ENCODE data around the gene GATA1.

GATA1 gene

DNA sequence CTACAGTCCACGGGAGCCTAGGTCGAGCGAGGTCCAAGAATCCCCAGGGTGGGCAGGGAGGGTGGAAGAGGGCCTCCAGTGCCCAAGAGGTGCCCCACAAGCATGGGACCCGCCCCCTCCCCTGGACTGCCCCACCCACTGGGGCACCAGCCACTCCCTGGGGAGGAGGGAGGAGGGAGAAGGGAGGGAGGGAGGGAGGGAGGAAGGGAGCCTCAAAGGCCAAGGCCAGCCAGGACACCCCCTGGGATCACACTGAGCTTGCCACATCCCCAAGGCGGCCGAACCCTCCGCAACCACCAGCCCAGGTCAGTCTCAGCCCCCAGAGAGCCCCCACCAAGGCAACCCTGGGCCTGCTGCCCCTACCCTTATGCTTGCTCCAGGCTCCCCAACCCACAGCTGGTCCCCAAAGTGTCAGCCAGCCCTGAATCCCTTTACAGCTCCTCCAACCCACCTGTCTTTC is at the start of gene GATA1:
Gene GATA1 (plus strand): TSS at position 250 of the 460 bp plus-strand sequence. CDS start 4,520 bp downstream, outside the sequence.
- DNase-seq = no peak

DNA sequence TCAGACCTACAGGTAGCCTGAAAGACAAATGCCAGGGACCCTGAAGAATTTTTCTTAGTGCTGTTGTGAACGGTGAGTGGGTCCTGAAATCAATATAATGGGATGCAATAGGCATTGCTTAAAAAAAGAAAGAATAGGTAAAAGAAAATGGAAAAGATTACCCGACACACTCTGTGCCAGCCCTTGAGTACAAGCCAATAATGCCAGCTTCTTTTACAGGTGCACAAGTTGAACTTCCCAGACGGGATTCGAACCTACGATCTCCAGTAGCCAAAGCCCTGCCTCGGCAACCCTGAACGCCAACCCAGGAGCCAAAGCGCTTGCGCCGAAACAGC is 49.5 kb upstream of the GATA1 start:
- no peak for DNase-seq

- peak; percentile 95 for DNase-seq
Measured at GRCh38 chrX:48737213-48737938, 49.0 kb upstream of the GATA1 start.

DNA sequence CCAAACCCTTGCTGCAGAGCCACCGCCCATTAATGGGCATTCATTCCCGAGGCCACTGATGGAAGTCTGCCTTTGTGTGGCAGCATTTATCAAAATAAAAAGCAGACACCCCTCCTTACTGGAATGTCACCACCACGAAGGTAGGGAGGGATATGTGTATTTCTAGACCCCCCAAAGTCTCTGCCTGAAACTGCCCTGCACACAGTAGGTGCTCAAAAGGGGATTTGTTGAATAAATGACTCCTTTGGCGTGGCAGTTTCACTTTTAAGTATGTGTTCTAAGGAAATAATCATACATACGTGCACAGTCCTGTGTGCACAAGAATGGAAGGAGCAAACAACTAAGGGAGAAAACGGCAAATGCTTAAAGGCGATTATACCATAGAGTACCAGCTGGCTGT is 48.5 kb upstream of the GATA1 start:
- DNase-seq = no peak

DNA sequence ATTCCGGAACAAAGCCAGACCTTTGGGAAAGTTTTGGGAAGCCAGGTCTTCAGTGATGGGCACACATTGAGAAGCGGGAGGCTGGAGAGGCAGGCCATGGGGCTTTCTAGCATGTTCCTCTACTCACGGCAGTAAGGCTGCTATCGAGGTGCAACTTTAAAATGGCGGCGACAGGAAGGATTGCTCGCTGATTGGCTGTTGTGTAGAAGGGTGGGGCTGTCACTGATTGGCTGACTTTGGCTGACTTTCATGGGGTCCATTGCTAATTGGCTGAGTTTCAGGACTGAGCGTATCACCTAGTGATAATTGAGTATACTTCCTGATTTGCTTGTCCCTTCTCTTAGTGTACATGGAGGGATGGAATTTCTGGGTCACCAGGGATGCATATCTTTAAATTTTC is 44.6 kb upstream of the GATA1 start:
- no peak for DNase-seq

DNA sequence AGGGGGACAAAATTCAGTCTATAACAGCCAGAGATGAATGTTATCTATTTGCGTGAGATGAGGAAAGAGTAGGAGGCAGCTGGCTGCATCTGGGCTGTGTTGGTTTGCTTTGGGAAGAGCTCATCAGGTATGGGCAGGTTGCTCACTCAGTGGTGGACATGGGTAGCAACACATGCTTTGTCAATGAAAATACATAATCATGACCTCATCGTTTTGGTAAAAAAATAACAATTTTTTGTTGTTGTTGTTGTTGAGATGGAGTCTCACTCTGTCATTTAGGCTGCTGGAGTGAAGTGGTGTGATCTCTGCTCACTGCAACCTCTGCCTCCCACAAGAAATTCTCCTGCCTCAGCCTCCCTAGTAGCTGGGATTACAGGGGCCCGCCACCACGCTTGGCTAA is 41.2 kb upstream of the GATA1 start:
- DNase-seq = no peak

GRCh38 chrX:48747415-48748016 is 38.9 kb upstream of the GATA1 start:
- no peak for DNase-seq

DNA sequence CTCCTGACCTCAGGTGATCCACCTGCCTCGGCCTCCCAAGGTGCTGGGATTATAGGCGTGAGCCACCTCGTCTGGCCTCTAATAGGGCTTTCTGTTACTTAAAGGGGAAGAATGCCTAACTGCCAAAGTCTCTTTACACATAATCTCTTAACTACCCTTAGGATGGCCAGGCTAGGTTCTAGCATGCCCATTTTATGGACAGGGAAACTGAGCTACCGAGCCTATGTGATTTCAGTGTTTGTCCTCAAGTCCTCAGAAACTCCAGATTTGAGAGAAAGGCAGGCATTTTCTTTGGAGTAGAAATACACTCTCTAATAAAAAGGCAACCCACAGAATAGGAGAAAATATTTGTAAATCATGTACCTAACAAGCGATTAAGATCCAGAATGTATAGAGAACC is 37.2 kb upstream of the GATA1 start:
- no peak for DNase-seq

GRCh38 chrX:48751343-48751742 is 35.0 kb upstream of the GATA1 start:
- DNase-seq = no peak

DNA sequence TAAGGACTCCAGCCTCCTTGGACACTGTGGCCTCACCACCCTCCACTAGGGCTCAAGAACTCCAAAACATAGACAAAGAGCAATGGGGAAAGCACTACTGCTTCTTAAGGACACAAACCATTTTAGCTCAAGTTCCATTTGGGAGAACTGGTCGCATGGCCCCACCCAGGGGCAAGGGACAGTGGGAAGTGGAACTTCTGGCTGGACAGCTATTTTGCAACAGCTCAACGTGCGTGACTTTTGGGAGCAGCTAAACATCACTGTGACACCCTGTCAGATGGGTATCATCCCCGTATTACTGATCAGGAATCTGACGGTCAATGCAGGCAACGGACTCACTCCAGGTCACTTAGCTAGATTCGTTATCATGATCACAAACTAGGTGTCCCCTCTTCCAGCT is 33.9 kb upstream of the GATA1 start:
- no peak for DNase-seq

DNA sequence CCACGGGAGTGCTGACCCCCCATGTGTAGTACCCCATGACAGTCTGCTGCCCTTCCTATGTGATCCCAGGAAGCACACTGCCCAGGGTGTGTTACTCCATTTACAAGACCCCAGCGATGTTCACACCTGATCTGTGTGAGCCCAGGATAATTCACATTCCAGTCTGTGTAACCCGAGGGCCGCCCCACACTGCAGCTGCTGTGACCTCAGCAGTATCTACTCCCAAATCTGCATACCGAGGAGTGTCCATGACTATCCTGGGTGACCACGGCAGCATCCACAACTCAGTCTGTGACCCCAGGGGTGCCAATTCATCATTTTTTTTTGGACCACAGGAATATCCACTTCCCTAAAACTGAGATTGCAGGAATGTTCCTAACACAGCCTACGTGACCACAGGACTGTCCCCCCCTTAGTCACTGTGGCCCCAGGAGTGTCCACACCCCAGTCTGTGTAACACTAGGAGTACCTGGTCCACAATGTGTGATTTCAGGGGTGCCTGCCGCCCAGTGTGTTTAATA is 32.6 kb upstream of the GATA1 start:
- DNase-seq = no peak

- no peak for DNase-seq
Measured at GRCh38 chrX:48754238-48754637, 32.2 kb upstream of the GATA1 start.

GRCh38 chrX:48761674-48762471 is 24.5 kb upstream of the GATA1 start, which contains the start of gene GLOD5:
Gene GLOD5, plus strand, starts transcription at chrX:48761747. Its CDS starts 44 bp downstream, at chrX:48761791.
- peak; percentile 53 for DNase-seq

GRCh38 chrX:48769230-48769629 is 17.2 kb upstream of the GATA1 start:
- no peak for DNase-seq

DNA sequence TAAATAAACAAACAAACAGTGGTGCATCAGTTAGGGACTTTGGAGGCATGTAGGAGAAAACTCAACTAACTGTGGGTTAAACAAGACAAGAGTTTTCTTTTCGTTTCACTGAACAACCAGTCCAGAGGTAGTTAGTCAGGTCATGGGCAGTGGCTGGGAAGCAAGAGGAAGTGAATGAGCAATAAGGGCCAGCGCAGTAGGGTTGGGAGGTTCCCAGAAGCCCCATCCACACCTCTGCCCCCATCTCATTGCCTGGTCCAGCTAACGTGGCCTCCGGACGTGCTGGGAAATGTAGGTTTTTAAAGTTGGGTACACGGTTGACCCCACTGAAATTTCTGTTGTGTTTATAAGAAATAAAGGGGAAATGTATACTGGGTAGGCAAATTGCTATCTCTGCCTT is 16.1 kb upstream of the GATA1 start:
- no peak for DNase-seq

DNA sequence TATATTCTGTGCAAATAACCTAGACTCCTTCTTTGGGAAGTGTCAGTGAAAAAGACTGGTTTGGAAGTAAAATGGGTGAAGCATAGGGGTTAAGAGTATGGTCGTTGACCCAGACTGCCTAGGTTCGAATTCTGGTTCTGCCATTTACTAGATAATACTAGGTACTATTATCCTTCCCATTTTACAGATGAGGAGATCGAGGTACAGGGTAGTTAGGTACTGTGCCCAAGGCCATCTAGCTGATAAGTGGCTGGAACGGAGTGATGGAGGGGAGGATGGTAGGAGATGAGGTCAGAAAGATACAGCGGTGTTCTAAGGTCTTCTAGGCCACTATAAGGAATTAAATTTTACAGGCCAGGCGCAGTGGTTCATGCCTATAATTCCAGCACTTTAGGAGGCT is 13.8 kb upstream of the GATA1 start:
- no peak for DNase-seq

- no peak for DNase-seq
Measured at GRCh38 chrX:48776818-48777439, 9.5 kb upstream of the GATA1 start.

DNA sequence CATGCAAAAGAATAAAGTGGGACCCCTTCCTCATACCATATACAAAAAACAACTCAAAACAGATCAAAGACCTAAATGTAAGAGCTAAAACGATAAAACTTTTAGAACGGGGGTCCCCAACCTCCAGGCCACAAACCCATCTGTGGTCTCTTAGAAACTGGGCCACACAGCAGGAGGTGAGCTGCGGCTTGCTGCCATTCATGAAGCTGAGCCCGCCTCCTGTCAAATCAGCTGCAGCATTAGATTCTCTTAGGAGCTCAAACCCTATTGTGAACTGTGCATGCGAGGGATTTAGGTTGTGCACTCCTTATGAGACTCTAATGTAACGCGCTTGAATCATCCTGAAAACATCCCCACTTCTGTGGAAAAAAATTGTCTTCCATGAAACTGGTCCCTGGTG is 7.0 kb upstream of the GATA1 start:
- DNase-seq = no peak

GRCh38 chrX:48781705-48782104 is 4.7 kb upstream of the GATA1 start:
- DNase-seq = no peak

- DNase-seq = no peak
Measured at GRCh38 chrX:48782216-48782615, 4.2 kb upstream of the GATA1 start.

DNA sequence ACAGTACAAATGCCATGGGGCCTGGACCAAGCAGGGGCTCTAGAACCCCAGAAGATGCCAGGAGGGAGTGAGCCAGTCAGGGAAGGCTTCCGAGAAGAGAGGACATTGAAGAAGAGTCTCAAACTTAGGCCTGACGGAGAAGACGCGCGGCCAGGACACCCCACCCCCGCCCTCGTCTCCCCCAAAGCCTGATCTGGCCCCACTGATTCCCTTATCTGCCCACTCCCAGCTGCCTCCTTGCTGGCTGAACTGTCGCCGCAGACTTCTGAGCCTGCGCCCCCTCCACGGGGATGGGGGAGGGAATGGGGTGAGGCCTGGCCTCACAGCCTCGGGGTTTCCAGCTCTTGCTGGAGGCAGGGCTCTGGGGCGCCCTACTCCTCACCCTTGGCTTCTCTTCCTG is 3.6 kb upstream of the GATA1 start:
- no peak for DNase-seq

GRCh38 chrX:48784726-48785125 is 1.7 kb upstream of the GATA1 start:
- no peak for DNase-seq

- no peak for DNase-seq
Measured at GRCh38 chrX:48785186-48785539, 1.2 kb upstream of the GATA1 start.
